Measurements from ENCODE around the gene LHPP. TPM values are rescaled to one million over a fixed set of nuclear protein-coding genes. Genes with fewer than 3 reads are reported as not detected.

The LHPP gene
- total RNA-seq, 1 donor from 2014 or later: 18.8 TPM

DNA sequence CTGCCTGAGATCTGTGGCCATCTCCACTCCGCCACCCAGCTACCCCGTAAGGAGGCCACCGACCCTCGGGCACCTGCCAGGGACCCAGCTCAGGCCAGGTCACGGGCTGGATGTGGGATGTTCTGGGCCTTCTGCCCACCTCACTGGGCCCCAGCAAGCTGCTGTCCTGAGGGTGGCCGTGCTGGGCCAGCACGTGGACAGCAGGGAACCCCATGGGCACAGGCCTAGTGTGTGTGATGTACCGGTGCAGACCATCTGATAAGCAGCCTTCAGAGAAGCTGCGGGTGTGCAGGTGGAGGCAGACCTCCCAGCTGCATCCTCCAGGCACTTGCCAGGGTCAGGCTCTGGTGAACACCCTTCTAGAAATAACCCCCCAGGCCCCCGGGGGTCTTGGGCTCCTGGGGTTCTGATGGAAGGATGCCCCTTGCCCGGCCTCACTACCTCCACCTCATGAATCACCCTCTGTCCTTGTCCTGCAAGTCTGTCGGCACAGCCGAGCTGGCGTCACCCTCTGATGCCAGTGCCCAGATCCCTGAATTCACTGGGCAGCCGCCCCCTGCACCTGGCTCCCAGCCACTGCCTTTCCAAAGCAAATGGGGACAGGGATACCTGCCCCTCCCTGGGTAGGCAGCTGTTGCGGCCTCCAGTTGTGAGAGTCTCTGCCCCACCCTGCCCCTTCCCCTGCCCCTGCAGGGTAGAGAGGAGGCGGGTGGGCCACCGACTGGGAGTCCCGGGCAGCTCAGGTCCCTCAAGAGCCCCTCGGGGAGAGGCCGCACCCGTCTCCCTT lies 142.8 kb downstream of the LHPP start:
- Mint-ChIP-seq H3K27me3 (ENCODE audit: unreplicated experiment) (no peaks in the 10 kb centered on the region), H3K4me3 (ENCODE audit: unreplicated experiment) (no peak overlapping the region), H3K27ac (ENCODE audit: unreplicated experiment) (no peak overlapping the region), H3K4me1 (ENCODE audit: unreplicated experiment) (no peaks in the 10 kb centered on the region), H3K36me3 (ENCODE audit: unreplicated experiment) (no peaks in the 10 kb centered on the region), H3K9me3 (ENCODE audit: unreplicated experiment) (no peaks in the 10 kb centered on the region)
- DNase-seq (ENCODE audit: extremely low spot score, unreplicated experiment): no peak
- TF ChIP-seq, protein P1, sequence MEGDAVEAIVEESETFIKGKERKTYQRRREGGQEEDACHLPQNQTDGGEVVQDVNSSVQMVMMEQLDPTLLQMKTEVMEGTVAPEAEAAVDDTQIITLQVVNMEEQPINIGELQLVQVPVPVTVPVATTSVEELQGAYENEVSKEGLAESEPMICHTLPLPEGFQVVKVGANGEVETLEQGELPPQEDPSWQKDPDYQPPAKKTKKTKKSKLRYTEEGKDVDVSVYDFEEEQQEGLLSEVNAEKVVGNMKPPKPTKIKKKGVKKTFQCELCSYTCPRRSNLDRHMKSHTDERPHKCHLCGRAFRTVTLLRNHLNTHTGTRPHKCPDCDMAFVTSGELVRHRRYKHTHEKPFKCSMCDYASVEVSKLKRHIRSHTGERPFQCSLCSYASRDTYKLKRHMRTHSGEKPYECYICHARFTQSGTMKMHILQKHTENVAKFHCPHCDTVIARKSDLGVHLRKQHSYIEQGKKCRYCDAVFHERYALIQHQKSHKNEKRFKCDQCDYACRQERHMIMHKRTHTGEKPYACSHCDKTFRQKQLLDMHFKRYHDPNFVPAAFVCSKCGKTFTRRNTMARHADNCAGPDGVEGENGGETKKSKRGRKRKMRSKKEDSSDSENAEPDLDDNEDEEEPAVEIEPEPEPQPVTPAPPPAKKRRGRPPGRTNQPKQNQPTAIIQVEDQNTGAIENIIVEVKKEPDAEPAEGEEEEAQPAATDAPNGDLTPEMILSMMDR (IDR thresholded peaks at IDR 0.05): no peak

DNA sequence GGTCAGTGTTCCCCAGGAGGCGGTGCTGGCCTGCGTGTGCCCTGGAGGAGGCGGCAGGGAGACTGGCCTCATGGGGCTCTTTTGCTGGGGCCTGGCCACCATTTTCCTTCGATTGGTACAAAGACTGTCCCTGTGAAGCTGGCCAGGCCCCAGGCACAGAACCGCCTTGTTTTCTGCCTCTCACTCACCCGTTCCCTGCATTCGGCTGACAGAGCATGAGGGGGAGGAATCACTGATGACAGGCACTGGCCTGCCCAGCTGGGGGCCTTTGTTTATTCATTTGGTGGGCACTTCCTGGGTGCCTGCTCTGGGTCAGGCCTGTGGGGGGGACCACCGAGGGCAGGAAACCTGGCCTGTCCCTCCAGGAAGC lies 143.4 kb downstream of the LHPP start:
- DNase-seq (ENCODE audit: extremely low spot score, unreplicated experiment): no peak
- H3K27me3 Mint-ChIP-seq (ENCODE audit: unreplicated experiment): no peaks in the 10 kb centered on the region
- H3K4me3 Mint-ChIP-seq (ENCODE audit: unreplicated experiment): no peak overlapping the region
- H3K36me3 Mint-ChIP-seq (ENCODE audit: unreplicated experiment): no peaks in the 10 kb centered on the region
- no peaks in the 10 kb centered on the region for H3K9me3 Mint-ChIP-seq (ENCODE audit: unreplicated experiment)
- H3K27ac Mint-ChIP-seq (ENCODE audit: unreplicated experiment): no peak overlapping the region
- TF ChIP-seq, protein P1 (IDR thresholded peaks at IDR 0.05): no peak
- H3K4me1 Mint-ChIP-seq (ENCODE audit: unreplicated experiment): no peaks in the 10 kb centered on the region

DNA sequence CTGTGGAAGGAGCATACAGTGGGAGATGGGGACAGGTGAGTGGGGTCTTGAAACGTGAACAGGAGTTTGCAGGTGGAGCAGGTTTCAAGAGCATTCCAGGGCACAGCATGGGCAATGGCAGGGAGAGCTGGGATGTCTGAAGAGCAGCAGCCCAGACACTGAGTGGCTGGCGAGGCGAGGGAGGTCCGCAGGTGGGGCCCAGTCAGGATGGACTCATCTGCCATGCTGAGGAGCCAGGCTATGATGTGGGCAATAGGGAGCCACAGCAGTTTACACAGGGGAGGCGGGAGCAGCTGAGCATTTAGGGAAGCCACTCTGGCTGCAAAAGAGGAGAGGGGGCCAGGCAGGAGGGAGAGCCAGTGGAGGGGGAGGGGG lies 143.8 kb downstream of the LHPP start:
- no peak overlapping the region for H3K27ac Mint-ChIP-seq (ENCODE audit: unreplicated experiment)

DNA sequence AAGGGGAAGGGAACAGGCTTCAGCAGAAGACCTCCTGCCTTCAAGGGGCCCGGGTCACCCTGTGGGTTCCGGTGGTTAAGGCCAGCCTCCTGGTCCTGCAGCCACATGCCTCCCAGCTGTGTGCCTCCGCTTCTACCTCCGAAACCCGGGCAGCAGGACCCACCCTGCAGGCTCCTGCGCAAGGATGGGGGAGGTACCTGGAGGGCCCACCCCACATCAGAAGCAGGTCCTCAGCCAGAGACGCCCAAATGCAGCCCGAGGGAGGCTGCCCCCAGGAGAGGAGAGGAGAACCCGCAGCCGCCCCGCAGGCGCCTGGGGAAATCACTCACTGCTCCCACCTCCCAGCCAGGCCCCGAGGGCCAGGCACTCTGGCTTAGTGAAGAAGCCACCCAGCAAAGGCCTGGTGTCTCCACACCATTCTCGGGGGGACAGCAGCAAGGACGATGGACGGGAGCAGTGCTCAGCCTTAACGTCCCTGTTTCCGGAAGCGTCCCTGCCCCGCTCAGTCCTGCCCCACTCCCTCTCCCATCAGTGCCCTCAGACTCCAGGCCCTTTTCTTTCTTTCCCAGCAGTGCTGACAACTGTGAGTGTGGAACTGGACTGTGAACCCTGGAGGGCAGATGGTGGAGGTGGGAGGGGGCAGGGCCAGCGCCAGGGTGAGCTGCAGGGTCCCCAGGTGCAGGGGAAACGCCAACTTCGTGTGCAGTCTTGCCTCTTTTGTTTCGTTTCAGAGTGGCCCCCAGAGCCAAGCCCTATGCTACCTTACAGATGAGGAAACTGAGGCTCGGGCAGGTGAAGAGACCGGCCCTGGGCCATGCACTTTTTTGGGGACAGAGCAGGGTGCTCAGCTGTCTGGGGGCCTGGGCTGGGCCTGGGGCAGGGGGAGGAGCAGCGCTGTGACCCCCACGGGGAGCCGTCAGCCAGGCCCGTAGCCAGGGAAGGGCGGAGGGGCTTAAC lies 144.5 kb downstream of the LHPP start:
- H3K4me3 Mint-ChIP-seq (ENCODE audit: unreplicated experiment): no peak overlapping the region
- H3K27ac Mint-ChIP-seq (ENCODE audit: unreplicated experiment): no peak overlapping the region
- TF ChIP-seq, protein P1 (IDR thresholded peaks at IDR 0.05): no peak
- no peaks in the 10 kb centered on the region for H3K36me3 Mint-ChIP-seq (ENCODE audit: unreplicated experiment)
- no peaks in the 10 kb centered on the region for H3K4me1 Mint-ChIP-seq (ENCODE audit: unreplicated experiment)
- H3K27me3 Mint-ChIP-seq (ENCODE audit: unreplicated experiment): no peaks in the 10 kb centered on the region
- no peaks in the 10 kb centered on the region for H3K9me3 Mint-ChIP-seq (ENCODE audit: unreplicated experiment)
- no peak for DNase-seq (ENCODE audit: extremely low spot score, unreplicated experiment)

More for the DNA sequence above, 143.8 kb downstream of the LHPP start:
- Mint-ChIP-seq H3K4me3 (ENCODE audit: unreplicated experiment) (no peak overlapping the region), H3K9me3 (ENCODE audit: unreplicated experiment) (no peaks in the 10 kb centered on the region), H3K27me3 (ENCODE audit: unreplicated experiment) (no peaks in the 10 kb centered on the region), H3K4me1 (ENCODE audit: unreplicated experiment) (no peaks in the 10 kb centered on the region), H3K36me3 (ENCODE audit: unreplicated experiment) (no peaks in the 10 kb centered on the region)
- DNase-seq (ENCODE audit: extremely low spot score, unreplicated experiment): no peak
- TF ChIP-seq, protein P1 (IDR thresholded peaks at IDR 0.05): no peak

DNA sequence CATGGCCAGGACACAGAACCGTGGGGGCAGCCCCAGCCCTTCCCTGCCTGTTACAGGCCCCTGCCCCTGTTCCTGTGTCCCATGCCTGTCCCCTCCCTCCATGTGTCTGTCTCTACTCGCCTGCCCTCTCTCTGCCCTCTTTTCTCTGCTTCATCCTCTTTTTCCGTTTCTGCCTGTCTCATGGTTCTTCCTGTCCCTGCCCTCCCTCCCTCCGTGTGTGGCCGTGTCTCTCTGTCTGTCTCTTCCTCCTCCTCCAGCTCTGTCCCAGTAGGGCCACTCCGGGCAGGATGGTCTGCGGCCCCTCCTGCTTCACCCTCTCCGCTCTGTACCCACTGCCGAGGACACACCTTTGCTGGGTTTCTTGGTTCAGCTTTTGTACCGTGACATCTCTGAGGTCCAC lies 145.2 kb downstream of the LHPP start:
- Mint-ChIP-seq H3K27me3 (ENCODE audit: unreplicated experiment) (no peaks in the 10 kb centered on the region), H3K36me3 (ENCODE audit: unreplicated experiment) (no peaks in the 10 kb centered on the region)

More for the DNA sequence above, 145.2 kb downstream of the LHPP start:
- no peak overlapping the region for H3K4me3 Mint-ChIP-seq (ENCODE audit: unreplicated experiment)
- TF ChIP-seq, protein P1 (IDR thresholded peaks at IDR 0.05): no peak
- DNase-seq (ENCODE audit: extremely low spot score, unreplicated experiment): no peak
- no peak overlapping the region for H3K27ac Mint-ChIP-seq (ENCODE audit: unreplicated experiment)
- no peaks in the 10 kb centered on the region for H3K4me1 Mint-ChIP-seq (ENCODE audit: unreplicated experiment)
- no peaks in the 10 kb centered on the region for H3K9me3 Mint-ChIP-seq (ENCODE audit: unreplicated experiment)

Measured in osteocyte (in vitro differentiated cells).